ENCODE data around the gene MT3. TPM values are rescaled to one million over a fixed set of nuclear protein-coding genes. Genes with fewer than 3 reads are reported as not detected.
A peak's percentile ranks its signal among the peaks of the same experiment; 100 is the strongest.

MT3 gene
- total and polyA plus RNA-seq, 2 of the 13 experiments (the other 11 are each of a cell fraction or from before 2014, with no cell fraction given): not detected

DNA sequence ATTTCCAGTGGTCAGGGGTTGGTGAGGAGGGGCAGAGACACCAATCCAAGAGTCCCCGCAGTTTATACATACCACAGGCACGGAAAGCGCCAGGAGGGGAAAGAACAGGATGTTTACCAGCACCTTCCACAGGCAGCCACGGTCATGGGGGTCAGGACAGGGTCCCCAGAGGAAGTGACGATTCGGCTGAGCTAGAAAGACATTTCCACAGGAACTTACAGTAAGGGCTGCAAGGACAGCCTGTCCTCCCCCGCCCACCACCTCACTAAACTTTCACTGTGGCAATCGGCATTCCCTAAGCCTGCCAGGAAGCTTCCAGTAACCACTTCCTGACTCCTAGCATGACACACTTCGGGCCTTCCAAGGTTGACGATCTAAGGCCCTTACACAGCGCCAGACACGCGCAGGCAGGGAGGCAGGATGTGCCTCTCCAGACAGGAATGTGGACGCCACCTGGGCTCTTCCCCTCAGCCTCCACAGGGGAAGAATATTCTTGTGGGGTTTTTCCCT lies 17.8 kb downstream of the MT3 start (continued):
- TF ChIP-seq NR2F6 (IDR thresholded peaks at IDR 0.05) (peak; percentile 84), NR2F6 (CRISPR knock-in tag; IDR thresholded peaks at IDR 0.05) (peak; percentile 76; the same call in 1 of the 2 replicates), ZNF326 (CRISPR knock-in tag; IDR thresholded peaks at IDR 0.05; ENCODE audit: borderline replicate concordance) (no peak), ZFP62 (CRISPR knock-in tag; IDR thresholded peaks at IDR 0.05) (peak; percentile 92; the same call in 1 of the 2 replicates), NFKB2 (CRISPR knock-in tag; IDR thresholded peaks at IDR 0.05; ENCODE audit: borderline replicate concordance) (peak; percentile 93; the same call in 1 of the 2 replicates), XBP1 (CRISPR knock-in tag; IDR thresholded peaks at IDR 0.05) (no peak), ZSCAN21 (CRISPR knock-in tag; IDR thresholded peaks at IDR 0.05; ENCODE audit: borderline replicate concordance) (peak; percentile 96), GATAD2A (CRISPR knock-in tag; IDR thresholded peaks at IDR 0.05) (peak; percentile 96), ZEB1 (IDR thresholded peaks at IDR 0.05; ENCODE audit: insufficient replicate concordance, low read depth) (no peak), IRF2 (CRISPR knock-in tag; IDR thresholded peaks at IDR 0.05) (peak; percentile 64; the same call in 1 of the 2 replicates), TBX3 (IDR thresholded peaks at IDR 0.05; ENCODE audit: borderline replicate concordance) (no peak), NFYB (CRISPR knock-in tag; IDR thresholded peaks at IDR 0.05) (no peak), NFKBIZ (CRISPR knock-in tag; IDR thresholded peaks at IDR 0.05) (peak; percentile 94)
- TF ChIP-seq, protein P1, sequence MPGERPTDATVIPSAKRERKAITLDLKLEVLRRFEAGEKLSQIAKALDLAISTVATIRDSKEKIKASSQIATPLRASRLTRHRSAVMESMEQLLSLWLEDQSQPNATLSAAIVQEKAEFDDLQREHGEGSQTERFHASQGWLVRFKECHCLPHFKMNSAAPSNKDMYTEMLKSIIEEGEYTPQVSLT (CRISPR knock-in tag; IDR thresholded peaks at IDR 0.05; ENCODE audit: borderline replicate concordance, low read depth): no peak
- TF ChIP-seq, protein P2, sequence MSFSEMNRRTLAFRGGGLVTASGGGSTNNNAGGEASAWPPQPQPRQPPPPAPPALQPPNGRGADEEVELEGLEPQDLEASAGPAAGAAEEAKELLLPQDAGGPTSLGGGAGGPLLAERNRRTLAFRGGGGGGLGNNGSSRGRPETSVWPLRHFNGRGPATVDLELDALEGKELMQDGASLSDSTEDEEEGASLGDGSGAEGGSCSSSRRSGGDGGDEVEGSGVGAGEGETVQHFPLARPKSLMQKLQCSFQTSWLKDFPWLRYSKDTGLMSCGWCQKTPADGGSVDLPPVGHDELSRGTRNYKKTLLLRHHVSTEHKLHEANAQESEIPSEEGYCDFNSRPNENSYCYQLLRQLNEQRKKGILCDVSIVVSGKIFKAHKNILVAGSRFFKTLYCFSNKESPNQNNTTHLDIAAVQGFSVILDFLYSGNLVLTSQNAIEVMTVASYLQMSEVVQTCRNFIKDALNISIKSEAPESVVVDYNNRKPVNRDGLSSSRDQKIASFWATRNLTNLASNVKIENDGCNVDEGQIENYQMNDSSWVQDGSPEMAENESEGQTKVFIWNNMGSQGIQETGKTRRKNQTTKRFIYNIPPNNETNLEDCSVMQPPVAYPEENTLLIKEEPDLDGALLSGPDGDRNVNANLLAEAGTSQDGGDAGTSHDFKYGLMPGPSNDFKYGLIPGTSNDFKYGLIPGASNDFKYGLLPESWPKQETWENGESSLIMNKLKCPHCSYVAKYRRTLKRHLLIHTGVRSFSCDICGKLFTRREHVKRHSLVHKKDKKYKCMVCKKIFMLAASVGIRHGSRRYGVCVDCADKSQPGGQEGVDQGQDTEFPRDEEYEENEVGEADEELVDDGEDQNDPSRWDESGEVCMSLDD (CRISPR knock-in tag; IDR thresholded peaks at IDR 0.05; ENCODE audit: borderline replicate concordance): no peak
- TF ChIP-seq, protein P3, sequence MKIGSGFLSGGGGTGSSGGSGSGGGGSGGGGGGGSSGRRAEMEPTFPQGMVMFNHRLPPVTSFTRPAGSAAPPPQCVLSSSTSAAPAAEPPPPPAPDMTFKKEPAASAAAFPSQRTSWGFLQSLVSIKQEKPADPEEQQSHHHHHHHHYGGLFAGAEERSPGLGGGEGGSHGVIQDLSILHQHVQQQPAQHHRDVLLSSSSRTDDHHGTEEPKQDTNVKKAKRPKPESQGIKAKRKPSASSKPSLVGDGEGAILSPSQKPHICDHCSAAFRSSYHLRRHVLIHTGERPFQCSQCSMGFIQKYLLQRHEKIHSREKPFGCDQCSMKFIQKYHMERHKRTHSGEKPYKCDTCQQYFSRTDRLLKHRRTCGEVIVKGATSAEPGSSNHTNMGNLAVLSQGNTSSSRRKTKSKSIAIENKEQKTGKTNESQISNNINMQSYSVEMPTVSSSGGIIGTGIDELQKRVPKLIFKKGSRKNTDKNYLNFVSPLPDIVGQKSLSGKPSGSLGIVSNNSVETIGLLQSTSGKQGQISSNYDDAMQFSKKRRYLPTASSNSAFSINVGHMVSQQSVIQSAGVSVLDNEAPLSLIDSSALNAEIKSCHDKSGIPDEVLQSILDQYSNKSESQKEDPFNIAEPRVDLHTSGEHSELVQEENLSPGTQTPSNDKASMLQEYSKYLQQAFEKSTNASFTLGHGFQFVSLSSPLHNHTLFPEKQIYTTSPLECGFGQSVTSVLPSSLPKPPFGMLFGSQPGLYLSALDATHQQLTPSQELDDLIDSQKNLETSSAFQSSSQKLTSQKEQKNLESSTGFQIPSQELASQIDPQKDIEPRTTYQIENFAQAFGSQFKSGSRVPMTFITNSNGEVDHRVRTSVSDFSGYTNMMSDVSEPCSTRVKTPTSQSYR (CRISPR knock-in tag; IDR thresholded peaks at IDR 0.05; ENCODE audit: borderline replicate concordance): peak; percentile 51; the same call in 1 of the 2 replicates
- TF ChIP-seq, protein P4, sequence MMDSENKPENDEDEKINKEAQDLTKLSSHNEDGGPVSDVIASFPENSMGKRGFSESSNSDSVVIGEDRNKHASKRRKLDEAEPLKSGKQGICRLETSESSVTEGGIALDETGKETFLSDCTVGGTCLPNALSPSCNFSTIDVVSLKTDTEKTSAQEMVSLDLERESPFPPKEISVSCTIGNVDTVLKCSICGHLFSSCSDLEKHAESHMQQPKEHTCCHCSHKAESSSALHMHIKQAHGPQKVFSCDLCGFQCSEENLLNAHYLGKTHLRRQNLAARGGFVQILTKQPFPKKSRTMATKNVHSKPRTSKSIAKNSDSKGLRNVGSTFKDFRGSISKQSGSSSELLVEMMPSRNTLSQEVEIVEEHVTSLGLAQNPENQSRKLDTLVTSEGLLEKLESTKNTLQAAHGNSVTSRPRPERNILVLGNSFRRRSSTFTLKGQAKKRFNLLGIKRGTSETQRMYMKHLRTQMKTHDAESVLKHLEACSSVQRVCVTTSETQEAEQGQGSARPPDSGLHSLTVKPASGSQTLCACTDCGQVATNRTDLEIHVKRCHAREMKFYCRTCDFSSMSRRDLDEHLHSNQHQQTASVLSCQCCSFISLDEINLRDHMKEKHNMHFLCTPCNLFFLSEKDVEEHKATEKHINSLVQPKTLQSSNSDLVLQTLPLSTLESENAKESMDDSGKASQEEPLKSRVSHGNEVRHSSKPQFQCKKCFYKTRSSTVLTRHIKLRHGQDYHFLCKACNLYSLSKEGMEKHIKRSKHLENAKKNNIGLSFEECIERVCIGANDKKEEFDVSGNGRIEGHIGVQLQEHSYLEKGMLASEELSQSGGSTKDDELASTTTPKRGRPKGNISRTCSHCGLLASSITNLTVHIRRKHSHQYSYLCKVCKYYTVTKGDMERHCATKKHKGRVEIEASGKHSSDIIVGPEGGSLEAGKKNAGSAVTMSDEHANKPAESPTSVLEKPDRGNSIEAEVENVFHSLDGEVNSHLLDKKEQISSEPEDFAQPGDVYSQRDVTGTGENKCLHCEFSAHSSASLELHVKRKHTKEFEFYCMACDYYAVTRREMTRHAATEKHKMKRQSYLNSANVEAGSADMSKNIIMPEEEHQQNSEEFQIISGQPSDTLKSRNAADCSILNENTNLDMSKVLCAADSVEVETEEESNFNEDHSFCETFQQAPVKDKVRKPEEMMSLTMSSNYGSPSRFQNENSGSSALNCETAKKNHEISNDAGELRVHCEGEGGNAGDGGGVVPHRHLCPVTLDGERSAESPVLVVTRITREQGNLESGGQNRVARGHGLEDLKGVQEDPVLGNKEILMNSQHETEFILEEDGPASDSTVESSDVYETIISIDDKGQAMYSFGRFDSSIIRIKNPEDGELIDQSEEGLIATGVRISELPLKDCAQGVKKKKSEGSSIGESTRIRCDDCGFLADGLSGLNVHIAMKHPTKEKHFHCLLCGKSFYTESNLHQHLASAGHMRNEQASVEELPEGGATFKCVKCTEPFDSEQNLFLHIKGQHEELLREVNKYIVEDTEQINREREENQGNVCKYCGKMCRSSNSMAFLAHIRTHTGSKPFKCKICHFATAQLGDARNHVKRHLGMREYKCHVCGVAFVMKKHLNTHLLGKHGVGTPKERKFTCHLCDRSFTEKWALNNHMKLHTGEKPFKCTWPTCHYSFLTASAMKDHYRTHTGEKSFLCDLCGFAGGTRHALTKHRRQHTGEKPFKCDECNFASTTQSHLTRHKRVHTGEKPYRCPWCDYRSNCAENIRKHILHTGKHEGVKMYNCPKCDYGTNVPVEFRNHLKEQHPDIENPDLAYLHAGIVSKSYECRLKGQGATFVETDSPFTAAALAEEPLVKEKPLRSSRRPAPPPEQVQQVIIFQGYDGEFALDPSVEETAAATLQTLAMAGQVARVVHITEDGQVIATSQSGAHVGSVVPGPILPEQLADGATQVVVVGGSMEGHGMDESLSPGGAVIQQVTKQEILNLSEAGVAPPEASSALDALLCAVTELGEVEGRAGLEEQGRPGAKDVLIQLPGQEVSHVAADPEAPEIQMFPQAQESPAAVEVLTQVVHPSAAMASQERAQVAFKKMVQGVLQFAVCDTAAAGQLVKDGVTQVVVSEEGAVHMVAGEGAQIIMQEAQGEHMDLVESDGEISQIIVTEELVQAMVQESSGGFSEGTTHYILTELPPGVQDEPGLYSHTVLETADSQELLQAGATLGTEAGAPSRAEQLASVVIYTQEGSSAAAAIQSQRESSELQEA (CRISPR knock-in tag; IDR thresholded peaks at IDR 0.05; ENCODE audit: not compliant biosample characterization): peak; percentile 41

Measured in HepG2 (cell line).